ENCODE data around the gene C2orf92.

DNA sequence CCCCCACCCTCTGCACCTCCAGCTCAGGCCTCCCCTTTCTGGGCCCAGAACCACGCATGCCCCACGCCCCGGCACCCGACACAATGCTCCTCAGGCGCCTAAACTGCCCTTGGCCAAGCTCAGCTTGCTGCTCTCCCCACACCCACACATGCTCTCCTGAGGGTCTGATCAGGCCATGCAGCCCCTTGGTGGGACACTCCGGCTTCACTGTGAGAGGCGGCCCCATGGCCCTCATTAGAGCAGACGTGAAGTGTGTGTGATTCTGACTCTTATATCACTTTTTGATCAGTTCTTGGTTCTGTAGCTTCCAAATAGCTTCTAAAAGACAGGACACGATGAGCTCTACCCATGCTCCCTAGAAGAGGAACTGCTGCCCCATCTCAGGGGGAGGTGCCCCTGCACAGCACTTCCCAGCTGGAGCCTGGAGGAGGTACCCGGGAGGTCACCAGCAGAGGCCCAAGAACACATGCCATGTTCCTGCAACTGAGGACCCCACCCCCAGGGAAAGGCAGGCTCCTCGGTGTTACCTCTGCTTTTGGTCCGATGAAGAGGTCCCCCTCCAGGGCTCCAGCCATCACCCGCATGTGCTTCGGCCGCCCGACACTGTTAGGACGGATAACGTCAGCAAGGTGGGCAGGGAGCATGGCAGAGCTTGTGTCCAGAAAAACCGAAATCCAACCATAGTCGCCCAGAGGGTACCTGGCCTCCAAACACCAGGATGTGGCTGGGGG is 9.3 kb upstream of the C2orf92 start:
- TF ChIP-seq, protein P1, sequence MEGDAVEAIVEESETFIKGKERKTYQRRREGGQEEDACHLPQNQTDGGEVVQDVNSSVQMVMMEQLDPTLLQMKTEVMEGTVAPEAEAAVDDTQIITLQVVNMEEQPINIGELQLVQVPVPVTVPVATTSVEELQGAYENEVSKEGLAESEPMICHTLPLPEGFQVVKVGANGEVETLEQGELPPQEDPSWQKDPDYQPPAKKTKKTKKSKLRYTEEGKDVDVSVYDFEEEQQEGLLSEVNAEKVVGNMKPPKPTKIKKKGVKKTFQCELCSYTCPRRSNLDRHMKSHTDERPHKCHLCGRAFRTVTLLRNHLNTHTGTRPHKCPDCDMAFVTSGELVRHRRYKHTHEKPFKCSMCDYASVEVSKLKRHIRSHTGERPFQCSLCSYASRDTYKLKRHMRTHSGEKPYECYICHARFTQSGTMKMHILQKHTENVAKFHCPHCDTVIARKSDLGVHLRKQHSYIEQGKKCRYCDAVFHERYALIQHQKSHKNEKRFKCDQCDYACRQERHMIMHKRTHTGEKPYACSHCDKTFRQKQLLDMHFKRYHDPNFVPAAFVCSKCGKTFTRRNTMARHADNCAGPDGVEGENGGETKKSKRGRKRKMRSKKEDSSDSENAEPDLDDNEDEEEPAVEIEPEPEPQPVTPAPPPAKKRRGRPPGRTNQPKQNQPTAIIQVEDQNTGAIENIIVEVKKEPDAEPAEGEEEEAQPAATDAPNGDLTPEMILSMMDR (conservative IDR thresholded peaks at IDR 0.05) = no peak
- no peak for TF ChIP-seq ZFX (IDR thresholded peaks at IDR 0.05)

Measured in C4-2B (cell line).